GM23248 (cell line): ENCODE measurements around the gene TAP1.

Experiments used
- EZH2 ChIP-seq: fragments of 200-600 bp; sonication (generic); IDR thresholded peaks from 2 replicates; pipeline ENCODE4 v1.6.1; 2018; ENCODE audit warnings: antibody characterized with exemption, mild to moderate bottlenecking; ENCODE audit not compliant: insufficient read depth, poor library complexity, severe bottlenecking
- EZH2phosphoT487 ChIP-seq: fragments of 200-600 bp; sonication (generic); IDR thresholded peaks from 2 replicates; pipeline ENCODE4 v1.6.1; 2018; ENCODE audit warnings: antibody characterized with exemption, moderate library complexity, mild to moderate bottlenecking, low read depth; ENCODE audit not compliant: insufficient read depth

GRCh38 chr6:32895006-32895345 lies 41.5 kb upstream of the TAP1 start:
- TF ChIP-seq EZH2 = no peak
- TF ChIP-seq EZH2phosphoT487 = no peak
